Thyroid gland (tissue), 4 donors: Measurements from ENCODE around the gene ERG.

ENCODE experiments used
- POLR2A ChIP-seq, 2 donors: fragments of 450-650 bp; IDR thresholded peaks; one replicate each; pipeline ENCODE4 v1.6.1; 2017; ENCODE audit warnings: antibody characterized with exemption in 2 of 2, mild to moderate bottlenecking in 2 of 2, moderate library complexity in 1 of 2
- TF ChIP-seq, protein P1 (sequence below), 6 experiments: fragments of 200-600 bp in 3 of 6; fragments of 450-650 bp in 3 of 6; sonication (generic) in 3 of 6; IDR thresholded peaks; one replicate each; pipeline ENCODE4 v1.5.1; 2016 to 2019; ENCODE audit warnings: antibody characterized with exemption in 6 of 6, mild to moderate bottlenecking in 2 of 6, inconsistent platforms in 1 of 6, moderate library complexity in 1 of 6

DNA sequence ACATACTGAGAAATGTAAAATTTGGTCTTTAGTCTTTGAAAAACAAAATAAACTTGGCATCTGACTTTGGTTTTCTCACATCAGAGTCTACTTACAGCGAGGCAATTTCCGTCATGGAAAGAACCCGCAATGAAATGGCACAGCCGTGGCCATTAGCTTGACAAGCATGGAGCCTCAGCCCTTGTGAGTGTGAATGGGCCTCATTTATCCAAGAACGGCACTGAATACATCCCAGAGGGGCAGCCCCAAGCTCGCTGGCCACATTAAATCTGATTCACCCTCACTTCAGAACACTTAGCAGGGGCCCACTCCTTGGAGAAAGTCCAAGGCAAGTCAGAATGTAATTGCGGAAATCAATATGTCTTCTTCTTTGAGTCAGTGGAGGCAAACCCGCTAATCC, 64.8 kb downstream of the ERG start:
- TF ChIP-seq, protein P1, sequence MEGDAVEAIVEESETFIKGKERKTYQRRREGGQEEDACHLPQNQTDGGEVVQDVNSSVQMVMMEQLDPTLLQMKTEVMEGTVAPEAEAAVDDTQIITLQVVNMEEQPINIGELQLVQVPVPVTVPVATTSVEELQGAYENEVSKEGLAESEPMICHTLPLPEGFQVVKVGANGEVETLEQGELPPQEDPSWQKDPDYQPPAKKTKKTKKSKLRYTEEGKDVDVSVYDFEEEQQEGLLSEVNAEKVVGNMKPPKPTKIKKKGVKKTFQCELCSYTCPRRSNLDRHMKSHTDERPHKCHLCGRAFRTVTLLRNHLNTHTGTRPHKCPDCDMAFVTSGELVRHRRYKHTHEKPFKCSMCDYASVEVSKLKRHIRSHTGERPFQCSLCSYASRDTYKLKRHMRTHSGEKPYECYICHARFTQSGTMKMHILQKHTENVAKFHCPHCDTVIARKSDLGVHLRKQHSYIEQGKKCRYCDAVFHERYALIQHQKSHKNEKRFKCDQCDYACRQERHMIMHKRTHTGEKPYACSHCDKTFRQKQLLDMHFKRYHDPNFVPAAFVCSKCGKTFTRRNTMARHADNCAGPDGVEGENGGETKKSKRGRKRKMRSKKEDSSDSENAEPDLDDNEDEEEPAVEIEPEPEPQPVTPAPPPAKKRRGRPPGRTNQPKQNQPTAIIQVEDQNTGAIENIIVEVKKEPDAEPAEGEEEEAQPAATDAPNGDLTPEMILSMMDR (IDR thresholded peaks at IDR 0.05): no peak
- TF ChIP-seq POLR2A (IDR thresholded peaks at IDR 0.05): no peak
